GM13976 (cell line): ENCODE data around the gene SMARCA4.
A peak's percentile ranks its signal among the peaks of the same experiment; 100 is the strongest.

ENCODE experiments used
- DNase-seq: peaks from one replicate; pipeline ENCODE4 v3.0.0; 2012; ENCODE audit warnings: low spot score
- in situ Hi-C: fragments of 300-500 bp; cut with MboI; formaldehyde crosslinking; loops from one replicate; pipeline ENCODE4 v1.12.0; 2022; ENCODE audit warnings: low sequenced_read_pairs, mixed read lengths, inconsistent platforms; ENCODE audit not compliant: unreplicated experiment
- TF ChIP-seq, protein P1 (sequence below): IDR thresholded peaks from 2 replicates; pipeline ENCODE4 v1.5.1; 2012; ENCODE audit warnings: borderline replicate concordance, mild to moderate bottlenecking; ENCODE audit not compliant: insufficient read depth; ENCODE audit errors: extremely low read depth, missing control alignments, control extremely low read depth

Gene SMARCA4

DNA sequence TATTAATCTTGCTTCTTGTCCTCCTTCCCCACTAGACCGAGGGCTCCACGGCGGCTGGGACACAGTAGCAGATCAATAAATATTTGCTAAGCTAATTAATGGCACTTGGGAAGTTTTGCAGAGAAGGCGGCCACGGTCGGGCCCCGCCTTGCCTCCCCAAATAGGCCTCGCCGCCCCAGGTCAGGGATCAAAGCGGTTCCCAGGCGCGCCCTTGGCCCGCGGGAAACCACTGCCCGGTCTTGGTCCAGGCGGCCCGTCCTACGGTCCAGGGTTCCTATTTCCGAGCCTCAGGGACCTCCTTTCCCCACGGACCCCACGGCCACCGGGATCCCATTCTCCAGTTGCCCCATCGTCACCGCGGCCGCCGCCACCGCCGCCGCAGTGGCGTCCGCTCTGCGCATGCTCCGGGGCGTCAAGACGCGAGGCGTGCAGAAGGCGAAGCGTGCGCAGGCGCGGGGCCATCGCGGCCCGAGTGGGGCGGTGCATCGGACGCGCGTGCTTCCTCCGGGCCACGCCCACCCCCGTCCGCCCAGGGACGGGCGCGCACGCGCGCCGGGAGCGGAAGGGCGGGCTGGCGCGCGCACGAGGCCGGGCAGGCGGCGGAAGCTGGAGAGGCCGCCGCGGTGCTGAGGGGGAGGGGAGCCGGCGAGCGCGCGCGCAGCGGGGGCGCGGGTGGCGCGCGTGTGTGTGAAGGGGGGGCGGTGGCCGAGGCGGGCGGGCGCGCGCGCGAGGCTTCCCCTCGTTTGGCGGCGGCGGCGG is at the start of gene SMARCA4:
TSS of gene SMARCA4 (plus strand) at position 717 of the 759 bp plus-strand sequence. CDS start 23,122 bp downstream, outside the sequence.
- in situ Hi-C loops: no loop called here
- TF ChIP-seq, protein P1, sequence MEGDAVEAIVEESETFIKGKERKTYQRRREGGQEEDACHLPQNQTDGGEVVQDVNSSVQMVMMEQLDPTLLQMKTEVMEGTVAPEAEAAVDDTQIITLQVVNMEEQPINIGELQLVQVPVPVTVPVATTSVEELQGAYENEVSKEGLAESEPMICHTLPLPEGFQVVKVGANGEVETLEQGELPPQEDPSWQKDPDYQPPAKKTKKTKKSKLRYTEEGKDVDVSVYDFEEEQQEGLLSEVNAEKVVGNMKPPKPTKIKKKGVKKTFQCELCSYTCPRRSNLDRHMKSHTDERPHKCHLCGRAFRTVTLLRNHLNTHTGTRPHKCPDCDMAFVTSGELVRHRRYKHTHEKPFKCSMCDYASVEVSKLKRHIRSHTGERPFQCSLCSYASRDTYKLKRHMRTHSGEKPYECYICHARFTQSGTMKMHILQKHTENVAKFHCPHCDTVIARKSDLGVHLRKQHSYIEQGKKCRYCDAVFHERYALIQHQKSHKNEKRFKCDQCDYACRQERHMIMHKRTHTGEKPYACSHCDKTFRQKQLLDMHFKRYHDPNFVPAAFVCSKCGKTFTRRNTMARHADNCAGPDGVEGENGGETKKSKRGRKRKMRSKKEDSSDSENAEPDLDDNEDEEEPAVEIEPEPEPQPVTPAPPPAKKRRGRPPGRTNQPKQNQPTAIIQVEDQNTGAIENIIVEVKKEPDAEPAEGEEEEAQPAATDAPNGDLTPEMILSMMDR: no peak
- peak; percentile 99 for DNase-seq

DNA sequence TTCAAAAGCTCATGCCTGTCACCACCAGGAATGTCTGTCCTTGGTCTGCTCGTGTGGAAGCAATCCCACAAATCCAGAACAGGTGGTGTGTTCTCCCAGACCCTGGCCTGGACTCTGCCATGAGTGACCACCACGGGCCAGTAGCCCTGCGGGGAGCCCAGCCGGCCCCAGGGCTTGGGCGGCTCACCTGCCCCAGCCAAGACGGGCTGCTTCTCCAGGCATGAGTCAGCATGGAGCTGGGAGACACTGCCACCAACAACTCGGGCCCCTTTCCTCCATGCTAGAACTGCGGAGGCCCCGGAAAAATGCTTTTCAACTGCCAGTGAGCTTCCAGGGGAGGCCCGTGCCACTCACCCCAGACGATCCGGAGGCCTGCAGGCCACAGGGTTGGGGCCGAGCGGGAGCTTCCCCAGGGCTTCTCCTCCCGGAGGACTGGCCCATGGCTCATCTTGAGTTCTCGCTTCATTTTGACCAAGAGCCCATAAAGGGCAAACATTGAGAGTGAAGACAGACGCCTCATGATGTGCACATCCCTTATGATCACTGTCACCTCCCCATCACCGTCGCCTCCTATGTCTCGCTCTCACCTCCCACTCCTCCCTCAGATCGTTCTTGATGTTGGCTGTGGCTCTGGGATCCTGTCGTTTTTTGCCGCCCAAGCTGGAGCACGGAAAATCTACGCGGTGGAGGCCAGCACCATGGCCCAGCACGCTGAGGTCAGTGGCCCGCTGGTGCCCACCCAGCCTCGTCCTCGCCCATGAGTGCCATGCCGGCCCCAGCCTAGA is 49.1 kb upstream of the SMARCA4 start:
- no peak for DNase-seq
- TF ChIP-seq, protein P1: no peak
- in situ Hi-C loops: no loop called here

DNA sequence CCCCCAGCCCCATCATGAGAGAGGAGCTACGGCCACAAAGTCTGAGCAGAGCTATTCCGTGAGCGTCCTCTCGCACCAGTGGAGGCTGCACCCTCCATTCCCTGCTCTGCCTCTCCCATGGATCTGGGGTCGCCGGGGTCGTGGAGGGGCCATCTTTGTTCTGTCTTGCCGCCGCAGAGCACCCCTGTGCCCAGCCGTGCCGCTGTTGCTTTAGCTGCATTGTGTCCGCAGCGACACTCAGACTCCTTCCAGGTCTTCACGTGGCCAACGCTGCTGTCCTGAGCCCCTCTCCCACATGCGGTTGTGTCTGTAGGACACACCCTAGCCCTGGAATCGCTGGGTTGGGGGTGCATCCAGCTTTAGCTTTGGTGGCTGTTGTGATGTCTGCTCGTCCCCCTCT is 48.2 kb upstream of the SMARCA4 start:
- DNase-seq: no peak
- TF ChIP-seq, protein P1: no peak
- in situ Hi-C loops: no loop called here

DNA sequence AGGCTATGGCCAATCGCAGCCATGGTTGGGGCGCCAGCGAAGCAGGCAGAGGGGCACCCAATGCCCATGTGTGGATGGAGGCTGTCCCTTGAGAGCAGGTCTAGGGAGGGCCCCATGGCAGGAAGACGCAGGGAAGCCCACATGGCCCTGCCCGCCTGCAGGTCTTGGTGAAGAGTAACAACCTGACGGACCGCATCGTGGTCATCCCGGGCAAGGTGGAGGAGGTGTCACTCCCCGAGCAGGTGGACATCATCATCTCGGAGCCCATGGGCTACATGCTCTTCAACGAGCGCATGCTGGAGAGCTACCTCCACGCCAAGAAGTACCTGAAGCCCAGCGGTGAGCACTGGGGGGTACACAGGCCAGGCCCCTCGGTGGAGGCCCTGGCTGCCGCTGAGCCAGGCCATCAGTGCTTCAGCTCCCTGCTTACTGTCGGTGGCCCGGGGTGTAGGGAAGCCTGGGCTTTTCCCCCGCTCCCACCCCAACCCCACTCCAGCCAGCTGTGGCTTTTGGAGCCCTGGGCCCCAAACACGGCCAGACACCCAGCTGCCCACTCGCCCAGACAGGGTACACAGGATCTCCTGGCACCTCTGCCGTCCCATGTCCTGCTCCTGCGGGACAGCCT is 47.0 kb upstream of the SMARCA4 start:
- DNase-seq: no peak
- TF ChIP-seq, protein P1: no peak
- in situ Hi-C loops: no loop called here

DNA sequence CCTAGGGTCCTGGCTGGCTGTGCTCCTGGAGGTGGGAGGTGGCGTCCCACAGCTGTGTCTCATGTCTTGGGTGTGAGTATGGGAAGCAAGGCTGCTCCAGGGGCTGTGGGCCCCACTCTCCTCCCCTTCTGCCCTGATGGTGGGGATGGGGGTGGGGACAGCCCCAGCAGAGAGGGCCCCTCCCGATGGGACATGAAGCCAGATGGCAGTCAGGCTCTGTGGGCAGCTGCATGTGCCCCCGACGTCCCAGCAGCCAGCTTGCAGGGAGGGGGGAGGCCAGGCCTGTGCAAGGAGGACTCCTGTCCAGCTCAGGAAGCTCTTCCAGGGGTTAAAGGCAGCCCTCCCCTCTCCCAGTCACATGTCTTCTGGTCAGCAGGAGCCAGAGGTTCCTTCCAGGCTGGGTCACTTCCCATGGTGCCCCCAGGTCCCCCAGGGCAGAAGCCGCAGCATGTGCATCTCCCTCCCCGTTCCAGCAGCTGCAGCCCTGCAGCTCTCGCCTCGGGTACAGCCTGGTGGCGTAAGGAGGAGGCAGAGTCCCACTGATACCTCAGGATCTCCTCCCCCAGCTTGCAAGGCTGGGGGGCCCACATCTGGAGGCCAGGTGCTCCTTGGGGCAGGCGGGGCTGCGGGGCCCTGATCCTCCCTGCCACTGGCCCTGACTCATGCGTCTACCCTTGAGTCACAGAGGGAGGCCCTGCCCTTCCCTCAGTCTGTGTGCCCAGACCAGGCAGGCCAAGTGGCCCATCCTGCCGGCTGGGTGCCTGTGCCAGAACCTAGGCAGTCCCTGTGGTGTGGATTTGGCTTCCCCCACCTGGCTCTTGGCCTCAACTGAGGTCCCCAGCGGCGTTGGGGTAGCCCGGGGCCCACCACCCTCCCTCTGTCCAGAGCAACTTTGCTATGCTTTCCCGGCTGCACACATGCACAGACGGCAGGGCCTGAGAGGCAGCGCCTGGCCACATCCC is 45.4 kb upstream of the SMARCA4 start:
- in situ Hi-C loops: no loop called here
- DNase-seq: no peak
- TF ChIP-seq, protein P1: no peak
